Measurements from ENCODE around the gene WASHC3. TPM values are rescaled to one million over a fixed set of nuclear protein-coding genes. Genes with fewer than 3 reads are reported as not detected.
A peak's percentile ranks its signal among the peaks of the same experiment; 100 is the strongest.
"Not testable (repeated sequence)": the region's sequence is repeated elsewhere in the genome, so short reads cannot be mapped to it uniquely, and the experiment has no call there.

Gene WASHC3
- total RNA-seq, 1 donor from 2014 or later, result 38.2 TPM

GRCh38 chr12:102095677-102096263 is 34.0 kb upstream of the WASHC3 start:
- no peak for ATAC-seq
- no peak for DNase-seq

GRCh38 chr12:102093319-102093718 is 31.5 kb upstream of the WASHC3 start:
- no peak for TF ChIP-seq CTCF (IDR thresholded peaks at IDR 0.05)
- Histone ChIP-seq H3K4me1 (no peaks in the 10 kb centered on the region), H3K36me3 (peaks cover 18% of the 10 kb centered on the region), H3K27ac (no peak overlapping the region), H3K4me3 (no peak overlapping the region), H3K27me3 (ENCODE audit: low read depth) (no peaks in the 10 kb centered on the region), H3K9me3 (no peaks in the 10 kb centered on the region)
- ATAC-seq, result no peak
- intact Hi-C loops (cut with DNase I), result no loop called here
- no peak for DNase-seq

More at GRCh38 chr12:102095677-102096263, 34.0 kb upstream of the WASHC3 start:
- intact Hi-C loops (cut with DNase I), result no loop called here
- H3K27ac ChIP-seq, result no peak overlapping the region
- no peaks in the 10 kb centered on the region for H3K9me3 ChIP-seq
- TF ChIP-seq CTCF (IDR thresholded peaks at IDR 0.05), result peak; percentile 24
- no peaks in the 10 kb centered on the region for H3K4me1 ChIP-seq
- peaks cover 40% of the 10 kb centered on the region for H3K36me3 ChIP-seq
- H3K27me3 ChIP-seq (ENCODE audit: low read depth), result no peaks in the 10 kb centered on the region
- no peak overlapping the region for H3K4me3 ChIP-seq

- H3K9me3 ChIP-seq; intact Hi-C loops (cut with DNase I); H3K27ac ChIP-seq; ATAC-seq; H3K27me3 ChIP-seq (ENCODE audit: low read depth); DNase-seq; H3K4me1 ChIP-seq; H3K4me3 ChIP-seq: not testable (repeated sequence)
- peaks cover 13% of the 10 kb centered on the region for H3K36me3 ChIP-seq
These were observed 27.5 kb upstream of the WASHC3 start for GRCh38 chr12:102089228-102089835.

- Histone ChIP-seq H3K27ac (no peak overlapping the region), H3K27me3 (ENCODE audit: low read depth) (no peaks in the 10 kb centered on the region), H3K36me3 (peaks cover 67% of the 10 kb centered on the region), H3K4me1 (no peaks in the 10 kb centered on the region), H3K9me3 (no peaks in the 10 kb centered on the region), H3K4me3 (no peak overlapping the region)
- no peak for DNase-seq
- peak; percentile 50 to 52 for ATAC-seq
- TF ChIP-seq CTCF (IDR thresholded peaks at IDR 0.05), result no peak
- intact Hi-C loops (cut with DNase I), result no loop called here
These were observed 19.1 kb upstream of the WASHC3 start for GRCh38 chr12:102080842-102081241.

- H3K9me3 ChIP-seq; H3K4me1 ChIP-seq; H3K27ac ChIP-seq; H3K4me3 ChIP-seq; ATAC-seq; DNase-seq; intact Hi-C loops (cut with DNase I); H3K27me3 ChIP-seq (ENCODE audit: low read depth): not testable (repeated sequence)
- H3K36me3 ChIP-seq, result peaks cover 26% of the 10 kb centered on the region
These were observed 10.3 kb upstream of the WASHC3 start for GRCh38 chr12:102072092-102072491.

- no peak overlapping the region for H3K27ac ChIP-seq
- DNase-seq, result no peak
These were observed 7.9 kb upstream of the WASHC3 start for GRCh38 chr12:102069707-102070106.

More at GRCh38 chr12:102069707-102070106, 7.9 kb upstream of the WASHC3 start:
- no peak for ATAC-seq
- H3K36me3 ChIP-seq, result peaks cover 3% of the 10 kb centered on the region
- H3K4me3 ChIP-seq, result no peak overlapping the region
- intact Hi-C loops (cut with DNase I), result no loop called here
- peaks cover 9% of the 10 kb centered on the region for H3K4me1 ChIP-seq
- H3K9me3 ChIP-seq, result no peaks in the 10 kb centered on the region
- no peak for TF ChIP-seq CTCF (IDR thresholded peaks at IDR 0.05)
- no peaks in the 10 kb centered on the region for H3K27me3 ChIP-seq (ENCODE audit: low read depth)
